GM18907 (cell line): ENCODE data around the gene POLD3.

Experiments
- ATAC-seq: cut with Tn5 transposase; IDR thresholded peaks from one replicate; pipeline ENCODE4 v1.9.1; 2021; ENCODE audit warnings: mild to moderate bottlenecking, moderate library complexity; ENCODE audit not compliant: unreplicated experiment

POLD3 gene

DNA sequence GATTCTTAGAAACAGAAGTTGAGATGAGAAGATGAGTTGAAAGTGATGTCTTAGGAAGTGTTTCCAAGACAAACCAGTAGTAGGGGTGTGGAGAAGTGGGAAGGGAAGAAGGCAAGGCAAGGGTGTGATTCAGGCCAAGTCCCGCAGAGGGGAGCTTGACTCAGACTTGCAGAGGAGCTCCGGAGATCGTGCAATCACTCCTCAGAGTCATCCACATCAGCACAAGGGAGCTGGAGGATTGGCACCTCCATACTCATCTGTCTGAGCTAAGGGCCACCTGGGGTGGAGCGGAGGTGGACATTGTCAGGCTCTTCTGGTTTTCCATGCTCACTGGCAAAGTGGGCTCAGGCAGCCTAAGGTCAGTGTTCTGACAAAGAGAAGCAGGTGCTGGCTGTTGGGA lies 94.4 kb downstream of the POLD3 start:
- no peak for ATAC-seq

DNA sequence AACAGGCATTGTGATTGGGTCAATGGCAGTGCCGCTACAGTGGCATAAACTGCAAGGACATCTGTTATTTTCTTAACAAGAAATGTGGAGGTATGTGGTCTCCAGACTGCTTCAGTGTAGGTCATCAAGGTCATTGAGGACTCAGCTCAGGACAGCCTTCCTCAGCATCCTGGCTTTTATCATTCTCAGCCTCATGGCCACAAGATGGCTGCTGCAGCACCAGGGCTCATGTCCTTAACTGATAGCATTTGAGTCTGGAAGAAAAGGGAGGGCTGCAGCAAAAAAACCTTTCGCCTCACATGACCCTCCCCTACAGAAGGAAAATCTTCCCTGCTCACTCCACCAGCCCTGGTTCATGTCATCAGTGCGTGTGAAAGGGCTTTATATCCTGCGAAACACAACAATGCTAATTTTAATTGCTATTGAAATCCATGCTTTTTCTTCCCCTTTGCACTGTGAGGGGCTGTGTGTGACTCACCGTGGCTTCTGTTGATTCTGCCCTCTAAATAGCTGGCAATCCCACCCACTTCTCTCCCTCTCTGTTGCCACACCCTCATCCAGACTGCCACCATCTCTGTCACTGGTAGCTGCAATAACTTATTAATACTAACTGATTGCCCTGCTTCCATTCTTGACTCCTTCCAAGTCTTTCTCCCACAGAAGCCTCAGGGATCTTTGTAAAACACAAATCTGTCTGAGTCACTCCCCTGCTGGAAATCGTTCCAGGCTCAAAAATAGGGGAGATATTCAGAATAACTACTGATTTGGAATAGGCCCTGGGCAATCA lies 95.0 kb downstream of the POLD3 start:
- no peak for ATAC-seq

DNA sequence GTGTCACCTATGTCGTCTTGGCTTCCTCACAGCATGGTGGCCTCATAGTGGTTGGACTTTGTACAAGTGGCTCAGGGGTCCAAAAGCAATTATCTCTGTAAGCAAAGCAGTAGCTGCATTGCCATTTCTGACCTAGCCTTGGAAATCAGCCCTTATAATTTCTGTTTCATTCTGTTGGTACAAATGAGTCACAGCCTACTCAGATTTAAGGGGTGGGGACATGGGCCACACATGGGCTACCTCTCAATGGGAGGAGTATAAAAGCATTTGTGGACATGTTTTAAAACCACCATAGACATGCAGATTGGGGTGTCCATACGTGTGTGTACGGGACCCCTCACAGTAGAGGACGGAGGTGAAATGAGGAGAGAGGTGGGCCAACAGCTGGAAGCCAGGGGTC lies 97.3 kb downstream of the POLD3 start:
- no peak for ATAC-seq

DNA sequence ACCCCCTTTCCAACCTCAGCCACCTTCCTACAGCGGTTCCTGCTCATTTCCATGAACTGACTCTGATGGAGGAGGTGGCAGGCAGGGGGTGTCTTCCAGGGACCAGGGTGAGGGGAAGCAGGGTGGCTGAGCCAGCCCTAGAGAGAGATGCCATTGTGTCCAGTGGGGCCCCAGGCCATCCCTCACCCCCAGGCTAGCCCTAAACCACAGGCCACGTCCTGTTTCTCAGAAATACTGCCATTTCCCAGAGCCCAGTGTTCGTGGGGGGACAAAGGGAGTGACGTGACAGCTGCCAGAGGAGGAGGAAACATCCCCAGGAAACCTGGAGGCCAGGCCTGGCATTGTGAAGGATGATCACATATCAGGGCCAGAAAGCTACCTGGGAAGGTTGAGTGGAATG lies 99.4 kb downstream of the POLD3 start:
- ATAC-seq = no peak
